NCI-H187 (cell line): ENCODE measurements around the gene TMEM35A.
"Not testable (repeated sequence)": the region's sequence is repeated elsewhere in the genome, so short reads cannot be mapped to it uniquely, and the experiment has no call there.

Experiments used
- DNase-seq, 2 experiments: peaks; one replicate each; lab custom pipeline; 2025; lab: John Stamatoyannopoulos, UW

The TMEM35A gene

GRCh38 chrX:101078716-101079598 lies at the start of gene TMEM35A:
TSS of gene TMEM35A (plus strand) at chrX:101078879. CDS start at chrX:101079003, 124 bp downstream.
- DNase-seq = no peak

GRCh38 chrX:101029665-101030064 lies 49.0 kb upstream of the TMEM35A start:
- DNase-seq = no peak

GRCh38 chrX:101037231-101037630 lies 41.4 kb upstream of the TMEM35A start:
- DNase-seq = no peak

- no peak for DNase-seq
Measured at GRCh38 chrX:101040197-101040596, 38.5 kb upstream of the TMEM35A start.

- no peak for DNase-seq
Measured at GRCh38 chrX:101051153-101051548, 27.5 kb upstream of the TMEM35A start.

- DNase-seq = peak; percentile 28 to 51
Measured at GRCh38 chrX:101051549-101052302, 27.0 kb upstream of the TMEM35A start, which contains the start of gene TRMT2B. TSS of gene TRMT2B (minus strand) at chrX:101052111. CDS start at chrX:101042289, 9,822 bp downstream.

GRCh38 chrX:101056551-101056950 lies 22.1 kb upstream of the TMEM35A start:
- not testable (repeated sequence) for DNase-seq

GRCh38 chrX:101057093-101057714 lies 21.5 kb upstream of the TMEM35A start:
- DNase-seq = no peak

GRCh38 chrX:101062176-101062575 lies 16.5 kb upstream of the TMEM35A start:
- DNase-seq = no peak

GRCh38 chrX:101071582-101071981 lies 7.1 kb upstream of the TMEM35A start:
- no peak for DNase-seq

- DNase-seq = no peak
Measured at GRCh38 chrX:101079736-101080270, 1.1 kb downstream of the TMEM35A start.

- no peak for DNase-seq
Measured at GRCh38 chrX:101080326-101081124, 1.8 kb downstream of the TMEM35A start.

GRCh38 chrX:101081231-101081630 lies 2.6 kb downstream of the TMEM35A start:
- DNase-seq = no peak

GRCh38 chrX:101091817-101092216 lies 13.1 kb downstream of the TMEM35A start:
- DNase-seq = no peak

GRCh38 chrX:101097546-101098453 lies 19.1 kb downstream of the TMEM35A start, which contains the start of gene CENPI:
TSS of gene CENPI (plus strand) at chrX:101098204. CDS start at chrX:101101071, 2,867 bp downstream.
- peak; percentile 81 to 89 for DNase-seq

- DNase-seq = no peak
Measured at GRCh38 chrX:101108284-101108683, 29.6 kb downstream of the TMEM35A start.

- no peak for DNase-seq
Measured at GRCh38 chrX:101117701-101118100, 39.0 kb downstream of the TMEM35A start.

- no peak for DNase-seq
Measured at GRCh38 chrX:101136235-101136634, 57.6 kb downstream of the TMEM35A start.
